Transverse colon (tissue), 4 donors: ENCODE measurements around the gene IZUMO1R. TPM values are rescaled to one million over a fixed set of nuclear protein-coding genes. Genes with fewer than 3 reads are reported as not detected.

Experiments used
- DNase-seq: peaks from one replicate; pipeline ENCODE4 v3.0.0-alpha.2; 2019
- H3K27ac ChIP-seq, 4 donors: fragments of 200-600 bp; sonication (generic); 2 replicates each; pipeline ENCODE4 v1.5.1; 2016 to 2018; ENCODE audit warnings: inconsistent platforms in 4 of 4
- H3K27me3 ChIP-seq: fragments of 200-600 bp; sonication (generic); 2 replicates; pipeline ENCODE4 v1.5.1; 2017; ENCODE audit warnings: inconsistent platforms
- H3K36me3 ChIP-seq, 4 donors: fragments of 200-600 bp; sonication (generic); 2 replicates each; pipeline ENCODE4 v1.5.1; 2017 to 2019; ENCODE audit warnings: inconsistent platforms in 4 of 4
- H3K4me1 ChIP-seq, 4 donors: fragments of 200-600 bp; sonication (generic); 2 replicates each; pipeline ENCODE4 v1.5.1; 2017 to 2020; ENCODE audit warnings: inconsistent platforms in 4 of 4
- H3K4me3 ChIP-seq, 4 donors: fragments of 200-600 bp; sonication (generic); 1 replicate in 1 of 4; 2 replicates in 3 of 4; pipeline versions ENCODE4 v1.5.1 to v1.6.1; 2017 to 2019; ENCODE audit warnings: inconsistent platforms in 4 of 4
- H3K9me3 ChIP-seq, 2 donors: fragments of 200-600 bp; sonication (generic); 2 replicates each; pipeline ENCODE4 v1.5.1; 2017 to 2019; ENCODE audit warnings: inconsistent platforms in 2 of 2
- EP300 ChIP-seq: sonication (generic); formaldehyde crosslinking; IDR thresholded peaks from one replicate; pipeline ENCODE4 v1.6.1; 2017; ENCODE audit warnings: antibody characterized with exemption, low read depth
- POLR2A ChIP-seq: fragments of 450-650 bp; IDR thresholded peaks from one replicate; pipeline ENCODE4 v1.6.1; 2016; ENCODE audit warnings: antibody characterized with exemption, mild to moderate bottlenecking, moderate library complexity
- POLR2AphosphoS5 ChIP-seq, 3 donors: sonication (generic); formaldehyde crosslinking; IDR thresholded peaks; one replicate each; pipeline ENCODE4 v1.6.1; 2016; ENCODE audit warnings: antibody characterized with exemption in 3 of 3
- WGBS, 2 donors: methylation state at CpG; one replicate each; pipeline ENCODE4 v1.1.5; 2018; ENCODE audit warnings: low coverage in 1 of 2; 5-methylcytosine and 5-hydroxymethylcytosine counted together
- in situ Hi-C, 4 donors: fragments of 200-750 bp; cut with MboI; loops; one replicate each; pipeline versions ENCODE4 v1.15.0 to v1.15.1; 2017; ENCODE audit warnings: low sequenced_read_pairs in 3 of 4, low pct_ligation_motif_present in 1 of 4, low pct_unique_long_range_greater_than_20kb in 1 of 4
- intact Hi-C: fragments of 100-400 bp; cut with DNase I; formaldehyde crosslinking; loops from one replicate; pipeline ENCODE4 v1.15.1; 2023; ENCODE audit warnings: low total_unique reads
- total RNA-seq, 4 donors: library from RNA; depleted of rRNA; stranded (reverse); fragments of >200 nt; gene quantifications; one replicate each; pipeline ENCODE4 v1.1.0, GENCODE V29; 2016
- TF ChIP-seq, protein P1 (sequence below), 5 experiments: fragments of 200-600 bp in 3 of 5; fragments of 450-650 bp in 2 of 5; sonication (generic) in 3 of 5; IDR thresholded peaks; 1 replicate in 2 of 5; 2 replicates in 3 of 5; pipeline ENCODE4 v1.5.1; 2016 to 2017; ENCODE audit warnings: antibody characterized with exemption in 5 of 5, inconsistent platforms in 3 of 5, mild to moderate bottlenecking in 2 of 5, moderate library complexity in 1 of 5

IZUMO1R gene
- total RNA-seq, 4 donors from 2014 or later, result not detected

DNA sequence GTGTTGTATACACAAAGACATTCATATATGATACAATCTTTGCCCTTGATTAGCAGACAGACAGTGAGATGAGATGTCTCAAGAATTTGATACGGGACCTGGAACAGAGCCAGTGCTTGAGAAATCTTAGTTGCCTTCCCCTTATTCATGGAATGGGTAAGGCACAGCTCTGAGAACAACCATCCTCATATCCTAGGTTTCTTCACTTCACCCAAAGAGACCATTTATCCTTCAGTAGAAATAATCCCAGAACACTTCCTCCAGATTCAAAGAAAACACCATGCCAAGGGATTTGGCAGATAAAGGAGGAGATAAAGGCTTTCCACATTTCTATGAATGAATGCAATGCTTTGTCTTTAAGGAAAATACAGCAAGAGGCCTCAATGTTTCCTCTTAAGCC lies 8.8 kb upstream of the IZUMO1R start:
- H3K4me3 ChIP-seq, result no peak overlapping the region
- H3K9me3 ChIP-seq, result peaks cover 0 to 5% of the 10 kb centered on the region in 2 donors
- WGBS, 2 donors, result 70% methylated on average over 1 of the region's 1 CpG; no CpG with 5 or more reads in 1 of the 2 donors
- DNase-seq, result no peak
- intact Hi-C loops, result no loop called here
- no peaks in the 10 kb centered on the region for H3K36me3 ChIP-seq
- no peak for TF ChIP-seq EP300
- TF ChIP-seq, protein P1, sequence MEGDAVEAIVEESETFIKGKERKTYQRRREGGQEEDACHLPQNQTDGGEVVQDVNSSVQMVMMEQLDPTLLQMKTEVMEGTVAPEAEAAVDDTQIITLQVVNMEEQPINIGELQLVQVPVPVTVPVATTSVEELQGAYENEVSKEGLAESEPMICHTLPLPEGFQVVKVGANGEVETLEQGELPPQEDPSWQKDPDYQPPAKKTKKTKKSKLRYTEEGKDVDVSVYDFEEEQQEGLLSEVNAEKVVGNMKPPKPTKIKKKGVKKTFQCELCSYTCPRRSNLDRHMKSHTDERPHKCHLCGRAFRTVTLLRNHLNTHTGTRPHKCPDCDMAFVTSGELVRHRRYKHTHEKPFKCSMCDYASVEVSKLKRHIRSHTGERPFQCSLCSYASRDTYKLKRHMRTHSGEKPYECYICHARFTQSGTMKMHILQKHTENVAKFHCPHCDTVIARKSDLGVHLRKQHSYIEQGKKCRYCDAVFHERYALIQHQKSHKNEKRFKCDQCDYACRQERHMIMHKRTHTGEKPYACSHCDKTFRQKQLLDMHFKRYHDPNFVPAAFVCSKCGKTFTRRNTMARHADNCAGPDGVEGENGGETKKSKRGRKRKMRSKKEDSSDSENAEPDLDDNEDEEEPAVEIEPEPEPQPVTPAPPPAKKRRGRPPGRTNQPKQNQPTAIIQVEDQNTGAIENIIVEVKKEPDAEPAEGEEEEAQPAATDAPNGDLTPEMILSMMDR (IDR thresholded peaks at IDR 0.05), result no peak
- no peak for TF ChIP-seq POLR2A
- no peak for TF ChIP-seq POLR2AphosphoS5 (IDR thresholded peaks at IDR 0.05)
- H3K27me3 ChIP-seq, result no peaks in the 10 kb centered on the region
- no peak overlapping the region for H3K27ac ChIP-seq
- in situ Hi-C loops, result no loop called here
- H3K4me1 ChIP-seq, result no peaks in the 10 kb centered on the region

DNA sequence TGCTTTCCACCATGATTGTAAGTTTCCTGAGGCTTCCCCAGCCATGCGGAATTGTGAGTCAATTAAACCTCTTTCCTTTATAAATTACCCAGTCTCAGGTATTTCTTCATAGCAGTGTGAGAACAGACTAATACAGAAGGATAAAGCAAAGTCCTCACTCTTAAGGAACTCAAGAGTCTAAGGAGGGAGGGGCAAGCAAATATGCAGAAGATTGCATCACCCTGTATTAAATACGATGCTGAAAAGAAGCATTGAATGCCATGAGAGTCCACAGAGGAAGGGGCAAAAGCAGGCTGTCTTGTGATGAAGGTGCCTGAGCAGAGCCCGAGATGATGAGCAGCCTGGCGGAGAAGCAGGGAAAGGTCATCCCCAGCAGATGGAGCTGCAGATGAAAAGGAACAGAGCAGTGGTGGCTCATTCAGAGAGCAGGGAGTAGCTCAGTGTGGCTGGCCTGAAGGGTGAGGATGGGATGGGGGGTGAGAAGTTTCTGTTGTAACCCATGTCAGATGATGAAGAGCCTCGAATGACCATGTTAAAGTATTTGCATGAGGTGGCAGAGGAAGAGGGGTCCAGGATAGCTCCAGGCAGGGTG lies 6.3 kb upstream of the IZUMO1R start:
- Histone ChIP-seq H3K4me1 (no peaks in the 10 kb centered on the region), H3K27me3 (no peaks in the 10 kb centered on the region), H3K27ac (no peak overlapping the region), H3K9me3 (no peaks in the 10 kb centered on the region), H3K4me3 (no peak overlapping the region), H3K36me3 (no peaks in the 10 kb centered on the region)
- 78 to 79% methylated on average over 4 to 5 of the region's 5 CpGs for WGBS, 2 donors
- intact Hi-C loops, result no loop called here
- DNase-seq, result no peak
- in situ Hi-C loops, result no loop called here
- TF ChIP-seq POLR2A (no peak), POLR2AphosphoS5 (IDR thresholded peaks at IDR 0.05) (no peak), EP300 (no peak)
- TF ChIP-seq, protein P1 (IDR thresholded peaks at IDR 0.05), result no peak

DNA sequence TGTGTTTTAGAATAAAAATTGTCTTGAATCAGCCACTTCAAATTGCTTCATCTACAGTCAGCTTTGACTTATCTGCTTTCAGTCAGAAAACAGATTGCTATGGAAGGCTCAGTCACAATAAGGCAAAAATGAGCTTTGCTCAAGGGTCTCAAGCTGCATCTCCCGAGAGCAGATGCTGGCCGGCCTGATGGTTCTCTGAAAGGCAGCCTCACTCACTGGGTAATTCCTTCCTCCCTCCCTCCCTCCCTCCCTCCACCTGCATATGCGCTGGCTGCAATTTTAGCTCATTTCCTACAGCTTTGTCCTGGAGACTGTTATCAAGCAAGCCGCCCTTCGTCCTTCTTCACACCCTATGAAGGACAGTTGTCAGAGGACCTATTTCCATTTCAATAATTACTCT lies 1.6 kb upstream of the IZUMO1R start:
- Histone ChIP-seq H3K27me3 (no peaks in the 10 kb centered on the region), H3K36me3 (no peaks in the 10 kb centered on the region), H3K4me1 (peaks cover 0 to 10% (median 6%) of the 10 kb centered on the region in 4 donors), H3K9me3 (no peaks in the 10 kb centered on the region), H3K4me3 (no peak overlapping the region), H3K27ac (no peak overlapping the region)
- in situ Hi-C loops, result no loop called here
- WGBS, 2 donors, result 65% methylated on average over 5 of the region's 5 CpGs; no CpG with 5 or more reads in 1 of the 2 donors
- no peak for DNase-seq
- no peak for TF ChIP-seq EP300
- TF ChIP-seq POLR2AphosphoS5 (IDR thresholded peaks at IDR 0.05), result no peak
- TF ChIP-seq, protein P1 (IDR thresholded peaks at IDR 0.05), result no peak
- no peak for TF ChIP-seq POLR2A
- intact Hi-C loops, result no loop called here

DNA sequence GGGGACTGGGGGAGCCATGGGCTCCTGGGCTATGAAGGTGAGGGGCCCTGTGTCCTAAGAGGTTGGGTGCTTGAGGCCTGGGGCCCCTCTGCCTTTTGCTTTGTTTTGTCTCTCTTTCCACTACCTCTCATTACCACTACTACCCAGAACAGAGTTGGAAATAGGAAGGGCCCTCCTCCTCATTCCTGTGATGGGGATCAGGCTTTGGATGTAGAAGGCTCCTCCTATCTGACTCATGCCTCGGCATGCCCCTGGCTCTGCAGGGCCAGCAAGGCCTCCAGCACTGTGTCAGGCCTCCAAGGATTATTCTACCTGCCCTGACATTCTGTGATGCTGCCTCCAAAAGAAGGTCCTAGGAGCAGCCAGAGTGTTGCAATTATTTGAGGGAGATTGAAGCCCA lies 766 bp downstream of the IZUMO1R start:
- Histone ChIP-seq H3K4me1 (peaks cover 0 to 10% (median 6%) of the 10 kb centered on the region in 4 donors), H3K9me3 (no peaks in the 10 kb centered on the region), H3K4me3 (no peak overlapping the region), H3K27me3 (no peaks in the 10 kb centered on the region), H3K36me3 (no peaks in the 10 kb centered on the region), H3K27ac (no peak overlapping the region)
- TF ChIP-seq, protein P1 (IDR thresholded peaks at IDR 0.05), result no peak
- TF ChIP-seq POLR2AphosphoS5 (IDR thresholded peaks at IDR 0.05) (no peak), POLR2A (no peak), EP300 (no peak)
- intact Hi-C loops (no loop called here), in situ Hi-C loops (no loop called here)
- 73% methylated on average over 1 of the region's 1 CpG; no CpG with 5 or more reads in 1 of the 2 donors for whole genome bisulfite sequencing, 2 donors
- no peak for DNase-seq
